Glutamatergic neuron (in vitro differentiated cells): ENCODE results near the gene CAVIN1. TPM values are rescaled to one million over a fixed set of nuclear protein-coding genes. Genes with fewer than 3 reads are reported as not detected.

Experiments
- DNase-seq: peaks from one replicate; pipeline ENCODE4 v3.0.0; 2022
- H3K27ac Mint-ChIP-seq: one replicate; pipeline ENCODE4 v1.8.0; 2020; ENCODE audit warnings: mild to moderate bottlenecking, mixed read lengths, inconsistent platforms; ENCODE audit not compliant: unreplicated experiment
- H3K27me3 Mint-ChIP-seq: one replicate; pipeline ENCODE4 v1.8.0; 2020; ENCODE audit warnings: mild to moderate bottlenecking, moderate library complexity, mixed read lengths, inconsistent platforms; ENCODE audit not compliant: unreplicated experiment
- H3K36me3 Mint-ChIP-seq: one replicate; pipeline ENCODE4 v1.8.0; 2020; ENCODE audit warnings: mild to moderate bottlenecking, mixed read lengths, inconsistent platforms; ENCODE audit not compliant: unreplicated experiment
- H3K4me1 Mint-ChIP-seq: one replicate; pipeline ENCODE4 v1.8.0; 2020; ENCODE audit warnings: mild to moderate bottlenecking, low read depth, mixed read lengths, inconsistent platforms; ENCODE audit not compliant: unreplicated experiment
- H3K4me3 Mint-ChIP-seq: one replicate; pipeline ENCODE4 v1.8.0; 2020; ENCODE audit warnings: mild to moderate bottlenecking, mixed read lengths, inconsistent platforms; ENCODE audit not compliant: unreplicated experiment
- H3K9me3 Mint-ChIP-seq: one replicate; pipeline ENCODE4 v1.8.0; 2020; ENCODE audit warnings: mild to moderate bottlenecking, moderate library complexity, mixed read lengths, inconsistent platforms; ENCODE audit not compliant: unreplicated experiment
- total RNA-seq: library from RNA; stranded (reverse); fragmentation: NEBNext Ultra II Directional; extraction: Animal tissue kit (Norgen Biotek cat#: 25700); gene quantifications from one replicate; pipeline ENCODE4 v1.2.1, GENCODE V29; 2021; ENCODE audit not compliant: unreplicated experiment
- TF ChIP-seq, protein P1 (sequence below): fragments of 200-600 bp; sonication (generic); IDR thresholded peaks from one replicate; pipeline ENCODE4 v1.5.0; 2021; ENCODE audit not compliant: partially characterized antibody, unreplicated experiment

The CAVIN1 gene
- total RNA-seq, 1 donor from 2014 or later: 0.32 TPM

DNA sequence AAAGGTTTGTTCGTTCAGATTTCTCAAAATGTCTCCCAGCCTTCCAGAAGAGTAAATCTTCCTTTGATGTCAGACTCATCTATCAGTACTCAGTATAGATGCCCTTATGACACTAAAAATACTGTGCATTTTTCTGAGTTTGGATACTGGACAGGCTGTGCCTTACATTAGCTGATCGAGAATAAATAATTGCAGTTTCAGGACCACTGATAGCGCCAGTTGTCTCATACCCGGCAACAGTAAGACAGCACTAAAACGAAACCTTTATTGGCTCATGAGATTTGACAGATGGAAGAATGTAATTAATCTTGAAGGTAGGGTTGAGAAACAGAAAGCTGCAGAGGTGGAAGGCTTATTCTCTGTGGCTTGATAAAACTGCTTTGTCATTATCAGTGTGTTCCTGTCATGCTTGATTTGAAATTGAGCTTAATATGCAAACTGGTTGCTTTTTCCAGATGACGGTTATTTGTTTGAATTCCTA lies 36.8 kb upstream of the CAVIN1 start:
- Mint-ChIP-seq H3K36me3 (no peaks in the 10 kb centered on the region), H3K27me3 (peaks cover 4% of the 10 kb centered on the region), H3K4me1 (peaks cover 4% of the 10 kb centered on the region), H3K27ac (peak overlapping the region; percentile 95), H3K9me3 (no peaks in the 10 kb centered on the region), H3K4me3 (peak overlapping the region; percentile 100)
- TF ChIP-seq, protein P1, sequence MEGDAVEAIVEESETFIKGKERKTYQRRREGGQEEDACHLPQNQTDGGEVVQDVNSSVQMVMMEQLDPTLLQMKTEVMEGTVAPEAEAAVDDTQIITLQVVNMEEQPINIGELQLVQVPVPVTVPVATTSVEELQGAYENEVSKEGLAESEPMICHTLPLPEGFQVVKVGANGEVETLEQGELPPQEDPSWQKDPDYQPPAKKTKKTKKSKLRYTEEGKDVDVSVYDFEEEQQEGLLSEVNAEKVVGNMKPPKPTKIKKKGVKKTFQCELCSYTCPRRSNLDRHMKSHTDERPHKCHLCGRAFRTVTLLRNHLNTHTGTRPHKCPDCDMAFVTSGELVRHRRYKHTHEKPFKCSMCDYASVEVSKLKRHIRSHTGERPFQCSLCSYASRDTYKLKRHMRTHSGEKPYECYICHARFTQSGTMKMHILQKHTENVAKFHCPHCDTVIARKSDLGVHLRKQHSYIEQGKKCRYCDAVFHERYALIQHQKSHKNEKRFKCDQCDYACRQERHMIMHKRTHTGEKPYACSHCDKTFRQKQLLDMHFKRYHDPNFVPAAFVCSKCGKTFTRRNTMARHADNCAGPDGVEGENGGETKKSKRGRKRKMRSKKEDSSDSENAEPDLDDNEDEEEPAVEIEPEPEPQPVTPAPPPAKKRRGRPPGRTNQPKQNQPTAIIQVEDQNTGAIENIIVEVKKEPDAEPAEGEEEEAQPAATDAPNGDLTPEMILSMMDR: no peak
- no peak for DNase-seq

DNA sequence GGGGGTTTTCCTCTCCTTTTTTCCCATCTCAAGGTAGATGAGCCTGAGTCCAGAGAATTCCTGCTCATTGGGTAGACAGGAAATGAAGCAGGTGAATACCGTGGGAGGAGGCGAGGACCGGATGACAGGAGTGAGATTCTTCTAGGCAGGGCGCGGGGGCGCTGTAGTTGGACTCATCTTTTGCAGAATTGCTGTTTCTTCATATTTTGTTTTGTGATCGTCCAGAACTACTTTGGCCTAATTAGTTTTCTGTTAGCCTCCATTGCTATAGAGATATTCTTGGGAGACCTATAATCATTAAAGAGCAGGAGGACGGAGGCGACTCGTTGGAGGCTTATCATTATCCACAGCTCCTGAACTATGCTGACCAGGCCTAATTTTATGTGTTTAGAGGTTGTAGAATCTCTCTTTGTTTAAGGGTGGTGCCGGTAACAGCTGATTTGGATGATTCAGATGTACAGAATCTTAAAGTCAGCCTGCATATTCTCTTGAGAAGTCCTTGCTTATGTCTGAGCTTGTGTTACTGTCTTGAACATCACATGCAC lies 36.3 kb upstream of the CAVIN1 start:
- peak; percentile 60 for DNase-seq
- Mint-ChIP-seq H3K4me1 (peaks cover 4% of the 10 kb centered on the region), H3K36me3 (no peaks in the 10 kb centered on the region), H3K9me3 (no peaks in the 10 kb centered on the region), H3K4me3 (peak overlapping the region; percentile 100), H3K27ac (peak overlapping the region; percentile 95), H3K27me3 (peaks cover 4% of the 10 kb centered on the region)
- TF ChIP-seq, protein P1: no peak

DNA sequence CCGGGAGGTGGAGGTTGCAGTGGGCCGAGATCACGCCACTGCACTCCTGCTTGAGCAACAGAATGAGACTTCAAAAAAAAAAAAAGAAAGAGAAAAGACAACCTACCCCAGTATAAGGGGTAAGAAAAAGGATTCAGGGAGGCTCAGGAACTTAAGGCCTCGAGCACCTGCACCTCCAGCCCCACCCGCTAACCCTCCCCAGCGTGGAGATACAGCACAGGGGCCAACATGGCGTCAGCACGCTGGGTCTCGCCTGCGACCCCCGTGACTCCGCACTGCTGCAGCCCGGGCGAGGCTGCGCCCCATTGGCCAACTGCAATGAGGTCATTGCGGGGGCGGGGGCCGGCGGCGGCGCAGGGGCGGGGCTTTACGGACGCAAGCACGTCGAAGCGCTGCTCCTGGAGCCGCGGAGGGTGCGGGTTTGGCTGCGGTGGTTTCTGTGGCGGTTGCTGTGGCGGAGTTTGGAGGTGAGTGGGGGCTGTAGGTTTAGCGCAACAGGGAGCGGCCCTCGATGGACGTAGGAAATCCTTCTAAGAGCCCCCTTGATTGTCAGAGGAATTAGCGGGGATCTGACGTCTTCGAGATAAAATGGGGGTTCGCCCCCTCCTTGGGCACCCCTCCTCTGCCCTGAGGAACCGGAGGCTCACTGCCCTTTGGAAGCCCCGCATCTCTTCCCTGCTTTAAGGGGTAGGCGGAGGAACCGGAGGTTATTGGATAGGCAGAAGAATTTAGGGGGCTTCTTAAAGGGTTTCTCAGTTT lies 35.6 kb upstream of the CAVIN1 start, which contains the start of gene ATP6V0A1:
Gene ATP6V0A1, plus strand, starts transcription at position 382 of the 759 bp plus-strand sequence. CDS start 2,017 bp downstream, outside the sequence.
- peak; percentile 99 for DNase-seq
- Mint-ChIP-seq H3K36me3 (no peaks in the 10 kb centered on the region), H3K4me3 (peak within 1 kb of the TSS; percentile 100), H3K27ac (peak within 1 kb of the TSS; percentile 95), H3K27me3 (peaks cover 4% of the 10 kb centered on the region), H3K4me1 (peaks cover 4% of the 10 kb centered on the region), H3K9me3 (no peaks in the 10 kb centered on the region)
- TF ChIP-seq, protein P1: no peak

DNA sequence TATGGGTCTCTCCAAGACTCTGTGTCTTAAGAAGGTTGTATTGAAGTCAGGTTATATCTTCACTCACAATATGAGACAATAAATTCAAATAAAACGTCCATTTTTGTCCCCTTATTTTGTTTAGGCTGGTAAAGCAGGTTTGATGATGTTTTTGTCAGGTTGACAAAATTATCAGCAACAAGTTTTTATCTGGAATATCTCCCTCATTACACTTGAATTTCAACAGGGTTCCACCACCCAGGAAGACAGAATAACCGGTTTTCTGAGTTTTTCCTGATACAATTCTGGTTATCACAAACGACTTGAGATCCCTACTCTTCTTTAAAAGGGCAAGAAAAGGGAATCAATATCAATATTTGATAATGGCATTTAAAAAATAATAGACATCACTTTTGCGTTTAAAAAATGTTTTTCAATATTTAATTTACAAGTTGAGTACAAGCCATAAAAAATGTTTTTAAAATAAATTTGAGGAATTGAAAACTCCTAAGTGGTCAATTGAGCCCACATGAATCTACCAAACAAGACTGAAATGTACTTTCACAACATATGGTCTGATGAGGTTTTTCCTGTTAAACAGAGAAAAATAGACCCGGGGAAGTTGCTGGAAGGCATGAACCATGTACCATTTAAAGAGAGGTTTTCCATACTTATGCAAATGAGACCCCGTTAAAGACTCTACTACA lies 34.2 kb upstream of the CAVIN1 start:
- no peaks in the 10 kb centered on the region for H3K36me3 Mint-ChIP-seq
- peak overlapping the region; percentile 67 for H3K27ac Mint-ChIP-seq
- TF ChIP-seq, protein P1: no peak

More for the DNA sequence above, 34.2 kb upstream of the CAVIN1 start:
- DNase-seq: no peak
- Mint-ChIP-seq H3K4me1 (peaks cover 1% of the 10 kb centered on the region), H3K9me3 (no peaks in the 10 kb centered on the region), H3K4me3 (peak overlapping the region; percentile 44), H3K27me3 (peaks cover 6% of the 10 kb centered on the region)
